ENCODE results near the gene RFPL3.
"Not testable (repeated sequence)": the region's sequence is repeated elsewhere in the genome, so short reads cannot be mapped to it uniquely, and the experiment has no call there.

The RFPL3 gene

GRCh38 chr22:32348031-32348611 lies 9.5 kb upstream of the RFPL3 start:
- in situ Hi-C loops (cut with MboI; ENCODE audit: low pct_unique_long_range_greater_than_20kb, low sequenced_read_pairs, unreplicated experiment): no loop called here
- no peak for TF ChIP-seq CTCF (IDR thresholded peaks at IDR 0.05; ENCODE audit: extremely low read depth, insufficient read depth, missing control alignments)
- DNase-seq (ENCODE audit: low spot score): no peak

- DNase-seq (ENCODE audit: low spot score); in situ Hi-C loops (cut with MboI; ENCODE audit: low pct_unique_long_range_greater_than_20kb, low sequenced_read_pairs, unreplicated experiment): not testable (repeated sequence)
These were observed 5.8 kb upstream of the RFPL3 start for GRCh38 chr22:32351875-32352274.

DNA sequence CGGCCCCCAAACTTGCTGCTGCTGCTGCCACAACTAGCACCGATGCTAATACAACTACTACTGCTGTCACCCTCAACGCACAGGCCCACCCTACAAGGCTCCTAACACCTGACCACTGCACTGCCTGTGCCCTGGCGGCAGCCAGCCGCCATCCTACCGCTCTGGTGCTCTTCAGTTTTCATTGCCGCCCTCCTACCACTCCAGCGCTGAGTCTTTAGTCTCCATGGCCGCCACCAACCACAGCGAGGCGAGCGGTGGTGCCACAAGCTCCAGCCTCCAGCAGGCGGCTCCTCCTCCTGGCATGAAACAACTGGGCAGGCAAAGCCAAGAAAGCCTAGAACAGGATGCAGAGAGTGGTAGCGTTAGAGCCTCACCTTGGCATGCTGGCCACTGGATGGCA lies 5.0 kb upstream of the RFPL3 start:
- DNase-seq (ENCODE audit: low spot score): no peak
- TF ChIP-seq CTCF (IDR thresholded peaks at IDR 0.05; ENCODE audit: extremely low read depth, insufficient read depth, missing control alignments): no peak
- in situ Hi-C loops (cut with MboI; ENCODE audit: low pct_unique_long_range_greater_than_20kb, low sequenced_read_pairs, unreplicated experiment): no loop called here

GRCh38 chr22:32353292-32353691 lies 4.4 kb upstream of the RFPL3 start:
- in situ Hi-C loops (cut with MboI; ENCODE audit: low pct_unique_long_range_greater_than_20kb, low sequenced_read_pairs, unreplicated experiment): no loop called here

DNA sequence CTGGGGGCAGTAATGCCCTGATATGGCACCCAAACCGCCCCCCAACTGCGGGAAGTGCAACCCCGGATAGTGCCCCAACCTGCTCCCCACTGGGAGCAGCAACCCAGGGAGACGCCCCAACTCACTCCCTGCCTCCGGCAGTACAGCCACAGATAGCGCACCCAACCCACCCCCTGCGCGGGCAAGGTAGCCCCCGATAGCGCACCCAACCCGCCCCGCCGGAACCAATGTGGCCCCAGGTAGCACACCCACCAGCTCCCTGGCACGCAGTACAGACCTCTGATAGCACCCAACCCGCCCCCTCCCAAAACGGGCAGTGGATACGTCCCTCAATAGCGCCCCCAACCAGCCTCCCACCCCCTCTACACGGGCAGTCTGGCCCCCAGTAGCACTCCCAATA lies 3.8 kb upstream of the RFPL3 start:
- in situ Hi-C loops (cut with MboI; ENCODE audit: low pct_unique_long_range_greater_than_20kb, low sequenced_read_pairs, unreplicated experiment): no loop called here
- TF ChIP-seq CTCF (IDR thresholded peaks at IDR 0.05; ENCODE audit: extremely low read depth, insufficient read depth, missing control alignments): no peak
- DNase-seq (ENCODE audit: low spot score): no peak

More at GRCh38 chr22:32353292-32353691, 4.4 kb upstream of the RFPL3 start:
- no peak for DNase-seq (ENCODE audit: low spot score)
- no peak for TF ChIP-seq CTCF (IDR thresholded peaks at IDR 0.05; ENCODE audit: extremely low read depth, insufficient read depth, missing control alignments)

- TF ChIP-seq CTCF (IDR thresholded peaks at IDR 0.05; ENCODE audit: extremely low read depth, insufficient read depth, missing control alignments): no peak
- in situ Hi-C loops (cut with MboI; ENCODE audit: low pct_unique_long_range_greater_than_20kb, low sequenced_read_pairs, unreplicated experiment): no loop called here
- DNase-seq (ENCODE audit: low spot score): no peak
These were observed 3.0 kb upstream of the RFPL3 start for GRCh38 chr22:32354360-32355351.

DNA sequence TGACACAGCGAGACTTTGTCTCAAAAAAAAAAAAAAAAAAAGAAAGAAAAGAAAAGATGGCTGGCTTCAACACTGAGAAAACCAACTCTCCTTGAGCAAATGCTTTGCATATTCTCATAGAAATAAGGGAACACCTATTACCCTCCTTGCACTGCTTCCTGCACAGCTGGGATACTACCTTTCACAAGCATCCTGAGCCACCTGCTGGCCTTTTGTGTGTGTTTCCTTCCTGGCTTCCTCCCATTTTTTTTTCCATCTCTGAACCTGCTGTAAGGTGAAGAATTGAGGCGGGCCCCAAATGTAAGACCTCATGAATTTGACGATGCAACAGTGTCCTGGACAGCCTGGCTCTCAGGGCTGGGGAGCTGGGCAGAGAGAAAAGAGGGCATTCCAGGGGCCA lies 1.9 kb upstream of the RFPL3 start:
- no peak for DNase-seq (ENCODE audit: low spot score)
- in situ Hi-C loops (cut with MboI; ENCODE audit: low pct_unique_long_range_greater_than_20kb, low sequenced_read_pairs, unreplicated experiment): no loop called here
- TF ChIP-seq CTCF (IDR thresholded peaks at IDR 0.05; ENCODE audit: extremely low read depth, insufficient read depth, missing control alignments): no peak

- in situ Hi-C loops (cut with MboI; ENCODE audit: low pct_unique_long_range_greater_than_20kb, low sequenced_read_pairs, unreplicated experiment); DNase-seq (ENCODE audit: low spot score): not testable (repeated sequence)
These were observed 2.4 kb downstream of the RFPL3 start for GRCh38 chr22:32360096-32360495.

Data from GM13977 (cell line).